HEK293T (cell line): ENCODE results near the gene EIF4EBP3.

Experiments
- CTCF ChIA-PET: fragments of 350-600 bp; formaldehyde crosslinking; extraction: SDS; loops from one replicate; lab custom pipeline; 2021; ENCODE audit warnings: antibody characterized with exemption, inconsistent platforms; lab: Yijun Ruan, JAX
- POLR2A ChIA-PET: fragments of 350-600 bp; formaldehyde crosslinking; extraction: SDS; loops from one replicate; lab custom pipeline; 2020; ENCODE audit warnings: antibody characterized with exemption, inconsistent platforms; lab: Yijun Ruan, JAX
- DNase-seq: peaks from one replicate; pipeline ENCODE4 v3.0.0; 2012; ENCODE audit warnings: mixed read lengths; ENCODE audit errors: extremely low spot score
- ARNT ChIP-seq: fragments of 450-650 bp; IDR thresholded peaks from 2 replicates; pipeline ENCODE4 v1.6.1; 2017; ENCODE audit warnings: mild to moderate bottlenecking
- BHLHE40 ChIP-seq: fragments of 450-650 bp; IDR thresholded peaks from 2 replicates; pipeline ENCODE4 v1.6.1; 2016; ENCODE audit warnings: mild to moderate bottlenecking, moderate library complexity, borderline replicate concordance
- CTBP1 ChIP-seq: fragments of 450-650 bp; IDR thresholded peaks from 2 replicates; pipeline ENCODE4 v1.6.1; 2016; ENCODE audit warnings: borderline replicate concordance
- ELF4 ChIP-seq: fragments of 450-650 bp; IDR thresholded peaks from 2 replicates; pipeline ENCODE4 v1.6.1; 2017; ENCODE audit warnings: antibody characterized with exemption
- FOXA1 ChIP-seq: fragments of 450-650 bp; IDR thresholded peaks from 2 replicates; pipeline ENCODE4 v1.6.1; 2016; ENCODE audit warnings: mild to moderate bottlenecking
- FOXK2 ChIP-seq: fragments of 450-650 bp; IDR thresholded peaks from 2 replicates; pipeline ENCODE4 v1.6.1; 2016; ENCODE audit warnings: mild to moderate bottlenecking
- FOXM1 ChIP-seq: fragments of 450-650 bp; IDR thresholded peaks from 2 replicates; pipeline ENCODE4 v1.6.1; 2017; ENCODE audit warnings: mild to moderate bottlenecking, borderline replicate concordance
- HDGF ChIP-seq: fragments of 450-650 bp; IDR thresholded peaks from 2 replicates; pipeline ENCODE4 v1.6.1; 2017; ENCODE audit warnings: antibody characterized with exemption, borderline replicate concordance
- L3MBTL2 ChIP-seq: fragments of 450-650 bp; conservative IDR thresholded peaks from 2 replicates; pipeline ENCODE4 v1.6.1; 2016; ENCODE audit warnings: mild to moderate bottlenecking
- LEF1 ChIP-seq: fragments of 450-650 bp; IDR thresholded peaks from 2 replicates; pipeline ENCODE4 v1.6.1; 2017; ENCODE audit warnings: mild to moderate bottlenecking, borderline replicate concordance
- NFRKB ChIP-seq: fragments of 450-650 bp; IDR thresholded peaks from 2 replicates; pipeline ENCODE4 v1.6.1; 2016; ENCODE audit warnings: mild to moderate bottlenecking, moderate library complexity
- SP1 ChIP-seq: fragments of 450-650 bp; IDR thresholded peaks from 2 replicates; pipeline ENCODE4 v1.6.1; 2017
- SUZ12 ChIP-seq: fragments of 450-650 bp; IDR thresholded peaks from 2 replicates; pipeline ENCODE4 v1.6.1; 2016; ENCODE audit warnings: mild to moderate bottlenecking
- TARDBP ChIP-seq: fragments of 450-650 bp; IDR thresholded peaks from 2 replicates; pipeline ENCODE4 v1.6.1; 2016
- ZNF384 ChIP-seq: fragments of 450-650 bp; IDR thresholded peaks from 2 replicates; pipeline ENCODE4 v1.6.1; 2016
- TF ChIP-seq, protein P1 (sequence below): fragments of 450-650 bp; IDR thresholded peaks from 2 replicates; pipeline ENCODE4 v1.6.1; 2016

EIF4EBP3 gene

DNA sequence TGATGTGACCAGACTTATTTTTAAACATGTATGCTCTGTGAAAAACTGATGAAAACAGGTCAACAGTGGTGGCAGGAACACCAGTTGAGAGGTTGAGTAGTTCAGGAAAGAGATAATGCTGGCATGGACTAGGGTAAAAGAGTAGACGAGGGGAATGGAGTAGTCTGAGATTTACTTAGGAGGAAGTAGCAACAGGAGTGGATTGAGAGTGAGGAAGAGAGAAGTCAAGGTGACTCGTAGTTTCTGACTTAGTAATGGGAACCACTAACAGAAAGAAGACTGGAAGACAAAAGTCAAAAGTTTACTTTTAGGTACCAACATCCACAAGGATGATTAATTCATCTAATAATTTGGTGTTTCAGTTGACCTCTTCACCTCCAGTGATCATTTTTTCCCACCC lies 6.2 kb downstream of the EIF4EBP3 start:
- TF ChIP-seq SUZ12: no peak
- no peak for TF ChIP-seq ELF4
- TF ChIP-seq BHLHE40: no peak
- TF ChIP-seq FOXA1: no peak
- no peak for TF ChIP-seq SP1
- ChIA-PET CTCF (no interaction called here), POLR2A (interaction anchor here (0.9 to 1.5 kb wide), 3 partner anchors 10 to 94 kb away, joined by 3 to 7 read pairs (median 3); partner anchors contain the start of genes APBB3, IK and NDUFA2)
- no peak for DNase-seq

GRCh38 chr5:140554454-140554853 lies 7.0 kb downstream of the EIF4EBP3 start:
- TF ChIP-seq ARNT: no peak
- no peak for TF ChIP-seq LEF1
- no peak for TF ChIP-seq BHLHE40
- no peak for TF ChIP-seq TARDBP
- no peak for TF ChIP-seq FOXM1
- no peak for TF ChIP-seq HDGF
- TF ChIP-seq ZNF384: no peak
- no peak for TF ChIP-seq CTBP1
- TF ChIP-seq SP1: no peak
- no peak for TF ChIP-seq FOXA1
- TF ChIP-seq, protein P1, sequence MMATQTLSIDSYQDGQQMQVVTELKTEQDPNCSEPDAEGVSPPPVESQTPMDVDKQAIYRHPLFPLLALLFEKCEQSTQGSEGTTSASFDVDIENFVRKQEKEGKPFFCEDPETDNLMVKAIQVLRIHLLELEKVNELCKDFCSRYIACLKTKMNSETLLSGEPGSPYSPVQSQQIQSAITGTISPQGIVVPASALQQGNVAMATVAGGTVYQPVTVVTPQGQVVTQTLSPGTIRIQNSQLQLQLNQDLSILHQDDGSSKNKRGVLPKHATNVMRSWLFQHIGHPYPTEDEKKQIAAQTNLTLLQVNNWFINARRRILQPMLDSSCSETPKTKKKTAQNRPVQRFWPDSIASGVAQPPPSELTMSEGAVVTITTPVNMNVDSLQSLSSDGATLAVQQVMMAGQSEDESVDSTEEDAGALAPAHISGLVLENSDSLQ: no peak
- no peak for TF ChIP-seq FOXK2
- no peak for TF ChIP-seq ELF4
- TF ChIP-seq L3MBTL2: no peak
- no peak for TF ChIP-seq NFRKB
- TF ChIP-seq SUZ12: no peak
- ChIA-PET POLR2A (interaction anchor here (1.5 kb wide), 1 partner anchor 9 kb away, joined by 7 read pairs; the partner anchor contains the start of gene APBB3), CTCF (no interaction called here)
- no peak for DNase-seq

DNA sequence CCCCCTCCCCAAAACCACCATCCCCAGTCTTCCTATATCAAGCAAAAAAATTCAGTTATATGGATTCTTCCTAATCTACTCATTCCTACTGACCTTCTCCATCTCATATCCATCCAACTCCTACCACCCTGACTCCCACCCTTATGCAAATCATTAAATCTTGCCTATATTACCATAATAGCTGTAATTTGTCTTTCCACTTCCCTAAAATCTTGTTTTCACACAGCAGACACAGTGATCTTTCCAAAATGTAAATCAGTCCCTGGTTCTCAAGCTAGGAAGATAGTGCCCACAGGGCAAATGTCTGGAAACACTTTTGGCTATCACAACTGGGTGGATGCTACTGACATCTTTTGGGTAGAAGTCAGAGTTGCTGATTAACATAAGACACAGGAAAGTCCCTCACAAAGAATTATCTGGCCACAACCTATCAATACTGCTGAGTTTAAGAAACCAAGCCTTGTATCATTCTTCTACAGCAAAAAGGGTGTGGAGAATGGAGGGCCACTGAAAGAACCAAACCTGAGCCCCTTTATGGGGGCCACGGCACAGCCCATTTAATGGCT lies 8.4 kb downstream of the EIF4EBP3 start:
- ChIA-PET POLR2A (no interaction called here), CTCF (no interaction called here)
- TF ChIP-seq ZNF384: no peak
- no peak for TF ChIP-seq BHLHE40
- TF ChIP-seq HDGF: no peak
- TF ChIP-seq FOXM1: no peak
- TF ChIP-seq FOXA1: no peak
- no peak for TF ChIP-seq SP1
- TF ChIP-seq CTBP1: no peak
- TF ChIP-seq NFRKB: no peak
- no peak for TF ChIP-seq SUZ12
- no peak for TF ChIP-seq ARNT
- TF ChIP-seq, protein P1: no peak
- no peak for TF ChIP-seq ELF4
- no peak for TF ChIP-seq TARDBP
- TF ChIP-seq FOXK2: no peak
- no peak for TF ChIP-seq L3MBTL2
- TF ChIP-seq LEF1: no peak
- DNase-seq: no peak

DNA sequence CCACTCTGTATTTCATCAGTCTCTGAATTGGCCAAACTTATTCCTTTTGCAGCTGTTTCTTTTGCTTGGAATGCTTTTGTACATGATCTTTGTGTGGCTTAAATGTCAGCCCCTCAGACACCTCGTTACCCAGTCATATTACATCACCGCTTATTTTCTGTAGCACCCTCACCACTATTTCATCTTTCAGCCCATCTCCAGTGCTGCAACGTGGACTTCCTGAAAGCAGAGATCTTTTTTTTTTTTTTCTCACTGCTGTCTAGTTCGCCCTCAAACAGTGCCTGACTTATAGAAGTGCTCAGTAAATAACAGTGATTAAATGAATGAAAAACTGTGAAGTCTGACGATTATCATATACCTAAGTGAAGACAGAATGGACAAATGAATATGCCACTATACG lies 9.0 kb downstream of the EIF4EBP3 start:
- DNase-seq: no peak
- CTCF ChIA-PET: no interaction called here

DNA sequence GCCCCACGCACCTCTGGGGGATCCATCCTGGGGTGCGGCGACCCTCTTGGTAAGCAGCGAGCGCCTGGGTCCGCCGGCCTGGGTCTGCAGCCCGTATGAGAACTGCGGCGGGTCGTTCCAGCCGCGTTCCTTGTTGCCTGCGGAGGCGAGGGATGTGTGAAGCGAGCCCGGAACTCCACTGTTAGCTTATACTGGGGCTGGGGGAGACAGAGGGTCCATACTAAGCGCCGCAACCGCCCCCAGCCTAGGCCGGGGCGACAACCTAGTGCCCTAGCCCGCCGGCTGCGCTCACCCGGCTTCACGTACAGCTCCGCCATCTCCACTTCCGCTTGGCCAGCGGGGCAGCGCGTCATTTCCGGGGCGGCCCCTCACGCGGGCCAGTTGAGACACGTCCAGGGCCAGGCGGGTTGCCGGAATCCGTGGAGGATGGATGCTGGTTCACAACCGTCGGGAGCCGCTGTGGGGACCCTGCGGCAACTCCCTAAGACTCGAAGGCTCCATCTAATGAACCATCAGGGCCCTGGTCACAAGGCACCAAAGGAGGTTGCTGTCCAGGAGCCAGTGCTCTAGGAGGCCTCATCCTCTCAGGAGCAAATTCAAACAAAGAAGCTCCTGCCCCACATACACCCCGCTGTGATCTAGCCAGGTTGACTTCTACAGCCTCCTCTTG lies 9.8 kb downstream of the EIF4EBP3 start, which contains the start of gene SRA1:
TSS of gene SRA1 (minus strand) at position 338 of the 670 bp plus-strand sequence. CDS start at position 317, 21 bp downstream.
- peak; percentile 92 for DNase-seq
- CTCF ChIA-PET: interaction anchor here (0.6 to 0.9 kb wide), 3 partner anchors 162 to 312 kb away, joined by 3 to 5 read pairs (median 4); partner anchors contain the start of gene PCDHA11
- POLR2A ChIA-PET: interaction anchor here (0.6 to 3.4 kb wide), 27 partner anchors 8 to 208 kb away, joined by 3 to 33 read pairs (median 5); partner anchors contain the start of genes ANKHD1, EIF4EBP3, HARS1 and HARS2
- TF ChIP-seq ELF4: peak; percentile 80
- no peak for TF ChIP-seq FOXK2

More for the DNA sequence above, 9.0 kb downstream of the EIF4EBP3 start:
- POLR2A ChIA-PET: interaction anchor here (1.1 to 3.4 kb wide), 3 partner anchors 9 to 184 kb away, joined by 4 to 33 read pairs (median 9); partner anchors contain the start of gene EIF4EBP3
- TF ChIP-seq FOXK2 (no peak), SP1 (no peak), NFRKB (no peak), L3MBTL2 (no peak), TARDBP (no peak), ARNT (no peak), SUZ12 (no peak), ELF4 (no peak), HDGF (no peak), ZNF384 (no peak), FOXA1 (no peak), LEF1 (no peak), CTBP1 (no peak), BHLHE40 (no peak), FOXM1 (no peak)
- TF ChIP-seq, protein P1: no peak
